Activated T-helper 2 cell treated with anti-CD3 and anti-CD28 coated beads, Interferon-gamma antibody, Interleukin-2, Interleukin-4, amounts not matched to agents 10 μg/mL and 5 μg/mL and 100 μg/mL, durations not matched to agents 14 hours and 24 hours and 36 hours (primary cell): ENCODE data around the gene ALOX5. TPM values are rescaled to one million over a fixed set of nuclear protein-coding genes. Genes with fewer than 3 reads are reported as not detected.

ENCODE experiments used
- DNase-seq: peaks from one replicate; pipeline ENCODE4 v3.0.0; 2021; ENCODE audit warnings: low spot score
- H3K27ac Mint-ChIP-seq: one replicate; pipeline ENCODE4 v1.8.0; 2021; ENCODE audit warnings: mixed read lengths
- H3K27me3 Mint-ChIP-seq: one replicate; pipeline ENCODE4 v1.8.0; 2021; ENCODE audit warnings: low read depth, mixed read lengths
- H3K36me3 Mint-ChIP-seq: one replicate; pipeline ENCODE4 v1.8.0; 2021; ENCODE audit warnings: low read depth, mixed read lengths
- H3K4me1 Mint-ChIP-seq: one replicate; pipeline ENCODE4 v1.8.0; 2021; ENCODE audit warnings: low read depth, mixed read lengths
- H3K4me3 Mint-ChIP-seq: one replicate; pipeline ENCODE4 v1.8.0; 2021; ENCODE audit warnings: low read depth, mild to moderate bottlenecking, moderate library complexity, mixed read lengths
- H3K9me3 Mint-ChIP-seq: one replicate; pipeline ENCODE4 v1.8.0; 2021; ENCODE audit warnings: mixed read lengths
- intact Hi-C: fragments of 100-400 bp; cut with micrococcal nuclease; formaldehyde crosslinking; loops from one replicate; pipeline ENCODE4 v1.15.1; 2023
- total RNA-seq: library from RNA; stranded (reverse); gene quantifications from 2 replicates; pipeline ENCODE4 v1.2.3, GENCODE V29; 2022

Gene ALOX5
- total RNA-seq, 1 donor from 2014 or later = 0.21 TPM

DNA sequence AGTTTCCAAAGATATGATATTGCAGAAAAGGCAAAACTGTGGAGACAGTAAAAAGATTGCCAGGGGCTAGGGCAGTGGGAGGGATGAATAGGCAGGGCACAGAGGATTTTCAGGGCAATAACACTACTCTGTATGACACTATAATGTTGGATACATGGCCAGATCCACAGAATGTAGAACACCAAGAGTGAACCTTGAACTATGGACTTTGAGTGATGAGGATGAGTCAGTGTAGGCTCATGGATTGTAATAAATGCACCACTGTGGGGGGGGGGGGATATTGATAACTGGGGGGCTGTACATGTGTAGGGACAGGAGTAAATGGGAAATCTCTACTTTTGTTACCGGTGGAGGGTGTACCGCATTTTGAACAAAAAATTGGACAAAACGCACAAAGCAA, 77.4 kb downstream of the ALOX5 start:
- Mint-ChIP-seq H3K27ac (no peak overlapping the region), H3K9me3 (no peaks in the 10 kb centered on the region), H3K4me1 (peaks cover 7% of the 10 kb centered on the region), H3K27me3 (no peaks in the 10 kb centered on the region), H3K4me3 (no peak overlapping the region), H3K36me3 (no peaks in the 10 kb centered on the region)
- intact Hi-C loops = no loop called here
- no peak for DNase-seq

DNA sequence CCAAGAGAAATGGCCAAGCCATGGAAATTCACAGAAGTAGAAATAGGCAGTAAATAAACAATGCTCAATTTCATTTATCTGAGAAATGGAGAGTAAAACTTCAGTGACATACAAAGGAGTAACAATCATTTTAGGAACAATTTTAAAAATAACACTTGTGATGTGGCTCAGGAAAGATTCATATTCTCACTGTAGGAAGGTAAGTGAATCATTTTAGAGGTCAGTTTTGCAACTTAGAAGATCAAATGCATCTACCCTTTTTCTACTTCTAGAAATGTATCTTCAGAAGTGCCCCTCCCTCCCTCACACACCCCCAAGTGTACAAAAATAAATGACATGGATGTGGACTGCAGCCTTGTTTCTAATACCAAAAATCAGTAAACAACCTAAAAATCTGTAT, 78.3 kb downstream of the ALOX5 start:
- no peak for DNase-seq
- Mint-ChIP-seq H3K4me1 (peaks cover 7% of the 10 kb centered on the region), H3K4me3 (no peak overlapping the region), H3K9me3 (no peaks in the 10 kb centered on the region), H3K27me3 (no peaks in the 10 kb centered on the region), H3K36me3 (no peaks in the 10 kb centered on the region), H3K27ac (no peak overlapping the region)
- intact Hi-C loops = no loop called here

DNA sequence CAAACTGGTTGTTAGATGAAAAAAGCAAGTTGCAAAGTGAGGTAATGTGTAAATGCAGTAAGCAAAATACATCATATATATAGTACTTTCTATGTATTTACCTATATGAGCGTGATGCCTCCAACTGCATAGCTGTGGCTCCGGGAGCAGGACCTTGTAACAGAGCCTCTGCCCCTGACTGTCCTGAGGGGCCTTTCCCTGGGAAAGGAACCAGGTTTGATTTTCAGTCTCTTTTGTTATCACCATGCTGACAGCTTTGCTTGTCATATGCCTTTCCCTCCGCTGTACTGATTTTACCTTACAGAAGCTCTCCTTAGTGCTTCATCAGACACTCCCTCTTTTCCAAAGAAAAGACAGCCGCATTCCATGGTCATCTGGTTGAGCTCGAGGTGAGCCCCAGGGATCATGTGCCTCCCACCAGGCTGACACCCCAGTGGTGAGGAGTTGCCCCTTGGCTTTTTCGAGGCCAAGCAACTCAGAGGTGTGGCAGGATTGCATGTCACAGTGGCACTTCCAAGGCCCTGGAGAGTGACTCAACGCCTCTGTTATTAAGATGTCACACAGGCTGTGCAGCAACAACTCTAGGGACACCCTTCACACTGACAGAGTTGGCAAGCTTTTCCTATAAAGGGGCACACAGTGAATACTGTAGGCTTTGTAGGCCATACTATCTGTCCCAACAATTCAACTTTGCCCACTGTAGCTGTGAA, 78.9 kb downstream of the ALOX5 start:
- intact Hi-C loops = no loop called here
- no peak overlapping the region for H3K4me3 Mint-ChIP-seq
- no peaks in the 10 kb centered on the region for H3K9me3 Mint-ChIP-seq
- DNase-seq = no peak
- no peaks in the 10 kb centered on the region for H3K27me3 Mint-ChIP-seq
- no peaks in the 10 kb centered on the region for H3K36me3 Mint-ChIP-seq
- H3K27ac Mint-ChIP-seq = no peak overlapping the region
- H3K4me1 Mint-ChIP-seq = peaks cover 7% of the 10 kb centered on the region

DNA sequence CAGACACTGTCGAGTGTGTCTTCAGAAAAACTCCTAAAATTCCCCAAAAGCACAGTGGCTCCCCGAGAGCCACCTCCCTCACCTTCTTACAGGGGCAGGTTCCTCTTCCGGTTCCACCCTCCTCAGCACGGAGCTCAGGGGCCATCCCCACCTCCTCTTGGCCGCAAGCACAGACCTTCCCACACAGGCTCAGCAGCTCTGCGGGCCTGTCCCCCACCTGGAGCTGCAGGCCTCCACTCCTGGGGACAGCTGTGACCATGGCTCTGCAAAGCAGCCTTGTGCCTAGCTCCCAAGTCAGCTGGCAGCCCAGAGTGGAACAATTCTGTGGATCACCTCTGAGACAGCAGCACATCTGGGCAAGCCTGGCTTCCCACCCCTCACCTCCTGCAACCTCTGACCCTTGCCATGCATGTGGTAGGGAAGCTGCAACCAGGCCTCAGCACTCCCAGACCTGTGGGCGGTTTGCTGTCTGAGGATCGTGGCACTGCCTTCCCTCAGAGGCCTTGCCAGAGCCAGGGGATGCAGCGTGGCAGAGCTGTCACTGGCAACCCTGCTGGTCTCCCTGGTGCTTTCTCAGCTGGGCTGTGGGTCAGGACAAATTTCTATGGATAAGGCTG, 79.7 kb downstream of the ALOX5 start:
- DNase-seq = no peak
- Mint-ChIP-seq H3K27ac (no peak overlapping the region), H3K36me3 (peaks cover under 1% of the 10 kb centered on the region), H3K4me3 (no peak overlapping the region), H3K27me3 (no peaks in the 10 kb centered on the region), H3K4me1 (peaks cover 7% of the 10 kb centered on the region), H3K9me3 (no peaks in the 10 kb centered on the region)
- intact Hi-C loops = no loop called here

DNA sequence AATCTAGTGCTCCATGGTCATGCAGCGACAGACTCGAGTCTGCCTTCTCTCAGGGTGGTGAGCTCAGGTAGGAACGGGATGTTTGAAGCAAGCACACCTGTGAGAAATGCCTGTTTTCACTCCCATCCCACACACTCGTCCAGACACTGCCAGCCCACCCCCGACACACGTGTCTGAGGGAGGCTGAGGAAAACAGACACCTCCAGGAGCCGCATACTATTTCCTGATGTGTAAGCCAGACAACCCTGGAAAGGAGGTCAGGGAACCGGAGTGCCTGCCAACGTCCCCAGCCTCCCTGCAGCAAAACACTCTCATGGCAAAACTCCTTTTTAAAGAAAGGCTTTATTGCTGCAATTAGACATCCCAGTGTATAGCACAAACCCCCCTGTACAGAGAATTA, 80.2 kb downstream of the ALOX5 start:
- Mint-ChIP-seq H3K27ac (peak overlapping the region; percentile 24), H3K4me1 (peaks cover 7% of the 10 kb centered on the region), H3K4me3 (no peak overlapping the region), H3K27me3 (no peaks in the 10 kb centered on the region), H3K36me3 (peaks cover 5% of the 10 kb centered on the region), H3K9me3 (no peaks in the 10 kb centered on the region)
- intact Hi-C loops = no loop called here
- DNase-seq = no peak

DNA sequence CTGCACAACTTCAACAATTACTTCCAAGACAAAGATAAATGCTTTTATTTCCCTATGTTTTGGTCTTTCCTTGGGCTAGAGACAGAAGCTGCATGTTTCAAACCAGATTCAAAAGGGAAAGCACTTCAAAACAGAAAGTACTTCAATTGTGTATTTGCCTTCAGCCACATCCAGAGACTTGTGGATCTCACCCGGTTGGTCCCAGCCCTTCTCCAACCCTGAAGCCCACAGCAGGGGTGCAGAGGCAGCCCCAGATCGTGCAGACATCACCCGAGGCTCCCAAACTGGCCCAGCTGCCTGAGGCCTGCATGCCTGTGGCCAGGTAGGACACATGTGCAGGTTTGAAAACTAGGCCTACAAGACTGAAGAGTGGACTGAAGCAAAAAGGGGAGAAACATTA, 80.8 kb downstream of the ALOX5 start:
- no peaks in the 10 kb centered on the region for H3K27me3 Mint-ChIP-seq
- H3K27ac Mint-ChIP-seq = peak overlapping the region; percentile 53
- peaks cover 5% of the 10 kb centered on the region for H3K36me3 Mint-ChIP-seq
- peaks cover 7% of the 10 kb centered on the region for H3K4me1 Mint-ChIP-seq
- no peak for DNase-seq
- no peak overlapping the region for H3K4me3 Mint-ChIP-seq
- intact Hi-C loops = no loop called here
- no peaks in the 10 kb centered on the region for H3K9me3 Mint-ChIP-seq

DNA sequence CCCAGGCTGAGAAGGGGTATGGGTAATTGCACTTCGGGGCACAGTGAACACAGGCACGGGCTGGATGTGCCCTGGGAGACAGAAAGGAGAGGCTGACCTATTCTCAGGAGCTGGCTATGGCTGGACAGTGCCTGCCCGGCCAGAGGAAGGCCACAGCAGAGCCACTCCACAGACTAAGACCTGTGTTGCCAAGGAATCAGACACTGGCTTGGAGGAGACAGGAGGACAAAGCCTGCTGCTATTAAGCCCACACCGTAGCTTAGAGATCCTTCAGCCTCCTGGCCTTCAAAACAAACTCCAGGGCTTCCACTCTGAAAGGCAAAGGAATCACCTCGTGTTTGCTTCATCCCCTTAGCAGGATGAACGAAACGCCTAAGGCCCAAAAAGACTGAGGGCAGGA, 82.2 kb downstream of the ALOX5 start:
- Mint-ChIP-seq H3K9me3 (no peaks in the 10 kb centered on the region), H3K27me3 (no peaks in the 10 kb centered on the region), H3K27ac (no peak overlapping the region), H3K36me3 (peaks cover 5% of the 10 kb centered on the region), H3K4me1 (peaks cover 18% of the 10 kb centered on the region), H3K4me3 (no peak overlapping the region)
- no peak for DNase-seq
- intact Hi-C loops = no loop called here

DNA sequence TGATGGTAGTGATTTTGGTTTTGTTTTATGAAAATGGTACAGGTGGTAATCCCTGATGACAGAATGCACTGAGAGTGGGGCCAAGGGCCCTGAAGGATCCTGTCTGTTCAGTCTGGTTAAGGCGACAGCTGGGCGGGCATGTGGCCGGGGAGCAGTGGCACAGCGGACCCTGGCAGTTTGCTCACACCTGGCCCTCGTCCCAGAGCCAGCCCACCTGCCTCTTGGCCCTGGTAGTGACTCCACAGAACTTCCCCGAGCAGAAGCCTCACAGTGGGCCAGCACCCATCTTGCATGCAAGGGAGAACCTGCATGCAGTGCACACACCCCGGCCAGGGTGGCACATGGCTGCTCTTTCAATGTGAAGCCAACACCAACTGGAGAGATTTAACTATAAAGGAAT, 82.8 kb downstream of the ALOX5 start:
- Mint-ChIP-seq H3K4me3 (no peak overlapping the region), H3K27ac (no peak overlapping the region), H3K4me1 (peaks cover 20% of the 10 kb centered on the region), H3K27me3 (no peaks in the 10 kb centered on the region), H3K9me3 (no peaks in the 10 kb centered on the region), H3K36me3 (peaks cover 5% of the 10 kb centered on the region)
- intact Hi-C loops = no loop called here
- DNase-seq = no peak

DNA sequence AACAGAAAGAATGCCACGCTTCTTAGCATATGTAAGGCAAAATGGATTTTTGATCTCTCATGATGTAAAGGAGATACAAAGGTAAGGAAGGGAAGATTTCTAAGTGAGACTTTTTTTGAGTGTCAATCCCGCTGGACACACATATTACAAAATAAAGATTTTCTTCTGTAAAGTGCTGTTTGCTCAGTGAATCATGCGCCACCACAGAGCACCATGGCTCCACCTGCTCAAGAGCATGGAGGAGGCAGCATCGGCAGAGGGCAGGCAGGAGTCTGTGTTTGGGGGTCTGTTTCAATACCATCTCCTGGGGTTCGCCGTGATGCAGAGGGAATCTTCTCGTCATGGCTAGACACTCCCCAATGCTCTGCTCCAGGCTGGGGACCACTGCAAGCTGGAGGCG, 83.5 kb downstream of the ALOX5 start:
- no peaks in the 10 kb centered on the region for H3K9me3 Mint-ChIP-seq
- intact Hi-C loops = no loop called here
- no peak overlapping the region for H3K27ac Mint-ChIP-seq
- H3K36me3 Mint-ChIP-seq = peaks cover 5% of the 10 kb centered on the region
- no peaks in the 10 kb centered on the region for H3K27me3 Mint-ChIP-seq
- peaks cover 21% of the 10 kb centered on the region for H3K4me1 Mint-ChIP-seq
- no peak for DNase-seq
- no peak overlapping the region for H3K4me3 Mint-ChIP-seq

DNA sequence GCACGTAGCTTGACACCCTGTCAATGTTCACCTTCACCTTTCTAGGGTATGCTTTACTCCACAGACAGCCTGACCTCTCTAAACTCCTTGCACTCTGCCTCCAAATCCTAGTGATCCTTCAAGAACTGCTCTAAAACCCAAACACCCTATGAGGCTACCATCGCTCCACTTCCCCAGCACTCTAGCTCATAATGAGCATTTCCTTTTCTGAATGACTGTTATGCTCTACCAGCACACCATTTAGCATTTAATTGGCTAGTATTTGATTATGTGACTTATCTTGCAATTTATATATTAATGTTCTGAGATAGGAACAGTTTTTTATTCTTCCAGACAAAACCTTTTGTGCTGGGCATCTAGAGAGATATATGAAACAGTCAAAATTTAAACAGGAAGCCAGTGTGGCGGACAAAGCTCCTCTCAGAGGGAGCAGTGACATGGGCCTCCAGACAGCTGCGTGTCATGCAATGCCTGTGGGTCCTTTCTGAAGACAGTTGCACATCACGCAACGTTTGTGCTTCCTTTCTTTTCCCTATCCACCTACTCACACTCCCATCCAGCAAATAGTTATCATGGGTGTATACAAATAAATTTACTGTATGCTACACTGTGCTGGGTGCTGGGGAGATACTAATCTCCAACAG, 86.3 kb downstream of the ALOX5 start:
- no peaks in the 10 kb centered on the region for H3K27me3 Mint-ChIP-seq
- H3K27ac Mint-ChIP-seq = no peak overlapping the region
- H3K9me3 Mint-ChIP-seq = no peaks in the 10 kb centered on the region
- H3K36me3 Mint-ChIP-seq = peaks cover 5% of the 10 kb centered on the region
- H3K4me1 Mint-ChIP-seq = peaks cover 22% of the 10 kb centered on the region
- no peak for DNase-seq
- intact Hi-C loops = loop anchor here (10.0 kb wide), 2 partner anchors 206 to 456 kb away; partner anchors contain the start of gene ZNF22
- H3K4me3 Mint-ChIP-seq = no peak overlapping the region

DNA sequence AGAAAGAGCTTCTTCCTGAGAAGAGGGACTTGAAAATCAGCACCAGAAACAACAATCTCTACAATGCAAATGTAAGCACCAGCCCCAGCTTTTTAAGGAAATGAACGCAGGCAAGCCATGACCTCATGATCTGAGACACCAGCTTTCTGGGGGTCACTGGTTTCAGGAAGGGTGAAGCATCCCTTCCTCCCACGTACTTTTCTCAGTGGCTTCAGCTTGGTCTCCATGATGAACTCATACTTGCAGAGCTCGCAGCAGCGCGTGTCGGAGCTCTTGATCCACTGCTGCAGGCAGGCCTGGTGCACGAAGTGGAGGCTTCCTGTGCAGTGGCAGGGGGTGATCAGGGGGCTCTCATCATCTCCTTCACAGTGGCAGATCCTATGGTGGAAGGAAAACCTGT, 87.0 kb downstream of the ALOX5 start:
- Mint-ChIP-seq H3K36me3 (peaks cover 5% of the 10 kb centered on the region), H3K4me1 (peaks cover 26% of the 10 kb centered on the region), H3K27ac (no peak overlapping the region), H3K9me3 (no peaks in the 10 kb centered on the region), H3K27me3 (no peaks in the 10 kb centered on the region), H3K4me3 (no peak overlapping the region)
- intact Hi-C loops = loop anchor here (10.0 kb wide), 2 partner anchors 206 to 456 kb away; partner anchors contain the start of gene ZNF22
- DNase-seq = no peak

DNA sequence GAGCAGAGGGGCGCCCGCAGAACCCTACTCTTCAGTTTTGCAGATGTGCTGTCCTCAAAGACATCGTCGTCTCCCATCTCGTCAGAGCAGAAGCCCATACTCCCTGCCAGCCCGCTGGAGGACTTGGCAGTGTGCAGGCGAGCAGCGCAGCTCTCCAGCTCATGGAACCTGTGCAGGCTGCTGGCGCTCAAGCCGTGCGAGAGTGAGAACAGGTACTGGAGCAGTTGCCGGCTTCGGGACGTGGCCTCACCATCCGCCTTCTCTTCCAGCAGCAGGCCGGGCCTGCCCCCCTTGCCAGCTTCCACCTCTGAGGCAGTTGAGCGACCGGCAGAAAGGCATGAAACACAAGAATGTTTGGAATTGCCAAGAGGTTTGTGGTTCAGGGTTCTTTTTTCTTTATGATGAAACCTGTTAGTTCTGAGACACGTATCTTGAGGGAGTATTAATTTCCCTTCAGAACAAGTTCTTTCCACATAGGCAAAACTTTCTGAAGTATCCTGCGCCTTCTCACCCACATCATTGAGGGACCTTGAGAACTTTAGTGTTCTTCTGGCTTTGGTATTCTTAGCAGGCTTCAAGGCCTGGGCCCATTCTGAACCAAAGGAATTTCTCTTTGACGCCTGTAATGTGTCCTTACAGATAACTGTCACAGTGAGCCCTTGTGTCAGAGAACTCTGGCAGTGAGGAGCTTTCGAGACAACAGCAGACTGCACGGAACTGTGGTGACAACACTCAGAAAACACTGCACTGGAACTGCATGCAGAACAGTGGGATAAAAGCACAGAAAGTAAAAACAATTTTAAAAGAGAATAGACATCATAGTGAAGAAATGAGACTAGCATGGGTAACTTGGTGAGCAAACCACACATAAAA, 89.5 kb downstream of the ALOX5 start:
- H3K4me1 Mint-ChIP-seq = peaks cover 26% of the 10 kb centered on the region
- H3K27me3 Mint-ChIP-seq = no peaks in the 10 kb centered on the region
- intact Hi-C loops = loop anchor here (10.0 kb wide), 2 partner anchors 209 to 459 kb away; partner anchors contain the start of gene ZNF22
- no peak for DNase-seq
- H3K36me3 Mint-ChIP-seq = peaks cover 5% of the 10 kb centered on the region
- no peaks in the 10 kb centered on the region for H3K9me3 Mint-ChIP-seq
- no peak overlapping the region for H3K27ac Mint-ChIP-seq
- no peak overlapping the region for H3K4me3 Mint-ChIP-seq
